Ishikawa (cell line): ENCODE measurements around the gene TBCD.
A peak's percentile ranks its signal among the peaks of the same experiment; 100 is the strongest.

Source experiments
- CEBPB ChIP-seq: IDR thresholded peaks from 2 replicates; pipeline ENCODE4 v1.6.1; 2012
- CREB1 ChIP-seq: IDR thresholded peaks from 2 replicates; pipeline ENCODE4 v1.6.1; 2012; ENCODE audit warnings: low read depth
- EGR1 ChIP-seq: IDR thresholded peaks from 2 replicates; pipeline ENCODE4 v1.6.1; 2012
- EP300 ChIP-seq: IDR thresholded peaks from 2 replicates; pipeline ENCODE4 v1.6.1; 2012; ENCODE audit warnings: borderline replicate concordance
- FOXM1 ChIP-seq: IDR thresholded peaks from 2 replicates; pipeline ENCODE4 v1.6.1; 2012; ENCODE audit warnings: low read depth, borderline replicate concordance
- MAX ChIP-seq: IDR thresholded peaks from 2 replicates; pipeline ENCODE4 v1.6.1; 2012
- NFIC ChIP-seq: IDR thresholded peaks from 2 replicates; pipeline ENCODE4 v1.6.1; 2012
- RAD21 ChIP-seq: IDR thresholded peaks from 2 replicates; pipeline ENCODE4 v1.6.1; 2012; ENCODE audit warnings: low read depth
- TAF1 ChIP-seq: IDR thresholded peaks from 2 replicates; pipeline ENCODE4 v1.6.1; 2012; ENCODE audit warnings: low read depth, mild to moderate bottlenecking
- TCF12 ChIP-seq: IDR thresholded peaks from 2 replicates; pipeline ENCODE4 v1.6.1; 2012; ENCODE audit warnings: low read depth
- TEAD4 ChIP-seq: IDR thresholded peaks from 2 replicates; pipeline ENCODE4 v1.6.1; 2012
- YY1 ChIP-seq: IDR thresholded peaks from 2 replicates; pipeline ENCODE4 v1.6.1; 2012; ENCODE audit warnings: low read depth
- ZBTB7A ChIP-seq: IDR thresholded peaks from 2 replicates; pipeline ENCODE4 v1.6.1; 2012; ENCODE audit warnings: low read depth
- TF ChIP-seq, protein P1 (sequence below): IDR thresholded peaks from 2 replicates; pipeline ENCODE4 v1.6.1; 2012; ENCODE audit warnings: low read depth, mild to moderate bottlenecking

GRCh38 chr17:82815790-82816305, 64.0 kb downstream of the TBCD start:
- TF ChIP-seq EGR1 (no peak), YY1 (no peak), TCF12 (no peak), FOXM1 (no peak), CREB1 (no peak), EP300 (no peak), NFIC (no peak), ZBTB7A (no peak), TAF1 (no peak), RAD21 (no peak), CEBPB (peak; percentile 81), MAX (no peak), TEAD4 (no peak)
- TF ChIP-seq, protein P1, sequence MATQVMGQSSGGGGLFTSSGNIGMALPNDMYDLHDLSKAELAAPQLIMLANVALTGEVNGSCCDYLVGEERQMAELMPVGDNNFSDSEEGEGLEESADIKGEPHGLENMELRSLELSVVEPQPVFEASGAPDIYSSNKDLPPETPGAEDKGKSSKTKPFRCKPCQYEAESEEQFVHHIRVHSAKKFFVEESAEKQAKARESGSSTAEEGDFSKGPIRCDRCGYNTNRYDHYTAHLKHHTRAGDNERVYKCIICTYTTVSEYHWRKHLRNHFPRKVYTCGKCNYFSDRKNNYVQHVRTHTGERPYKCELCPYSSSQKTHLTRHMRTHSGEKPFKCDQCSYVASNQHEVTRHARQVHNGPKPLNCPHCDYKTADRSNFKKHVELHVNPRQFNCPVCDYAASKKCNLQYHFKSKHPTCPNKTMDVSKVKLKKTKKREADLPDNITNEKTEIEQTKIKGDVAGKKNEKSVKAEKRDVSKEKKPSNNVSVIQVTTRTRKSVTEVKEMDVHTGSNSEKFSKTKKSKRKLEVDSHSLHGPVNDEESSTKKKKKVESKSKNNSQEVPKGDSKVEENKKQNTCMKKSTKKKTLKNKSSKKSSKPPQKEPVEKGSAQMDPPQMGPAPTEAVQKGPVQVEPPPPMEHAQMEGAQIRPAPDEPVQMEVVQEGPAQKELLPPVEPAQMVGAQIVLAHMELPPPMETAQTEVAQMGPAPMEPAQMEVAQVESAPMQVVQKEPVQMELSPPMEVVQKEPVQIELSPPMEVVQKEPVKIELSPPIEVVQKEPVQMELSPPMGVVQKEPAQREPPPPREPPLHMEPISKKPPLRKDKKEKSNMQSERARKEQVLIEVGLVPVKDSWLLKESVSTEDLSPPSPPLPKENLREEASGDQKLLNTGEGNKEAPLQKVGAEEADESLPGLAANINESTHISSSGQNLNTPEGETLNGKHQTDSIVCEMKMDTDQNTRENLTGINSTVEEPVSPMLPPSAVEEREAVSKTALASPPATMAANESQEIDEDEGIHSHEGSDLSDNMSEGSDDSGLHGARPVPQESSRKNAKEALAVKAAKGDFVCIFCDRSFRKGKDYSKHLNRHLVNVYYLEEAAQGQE, result no peak
